Endothelial cell of umbilical vein (primary cell): Measurements from ENCODE around the gene PITPNB. TPM values are rescaled to one million over a fixed set of nuclear protein-coding genes. Genes with fewer than 3 reads are reported as not detected.

ENCODE experiments used
- BruUV-seq: library from RNA; stranded (reverse); fragments of 400-500 nt; replicated peaks from 2 replicates; lab custom pipeline; 2021; lab: Mats Ljungman, UMichigan
- CTCF ChIA-PET: fragments of 300-600, 350-600 bp; sonication (Branson Sonifier 250); formaldehyde crosslinking; loops from one replicate; lab custom pipeline; 2021; ENCODE audit warnings: antibody characterized with exemption, inconsistent platforms; lab: Charles Lee
- POLR2A ChIA-PET: fragments of 300-600, 350-600 bp; sonication (Branson Sonifier 250); formaldehyde crosslinking; loops from one replicate; lab custom pipeline; 2021; ENCODE audit warnings: antibody characterized with exemption, inconsistent platforms; lab: Charles Lee
- DNase-seq: peaks from one replicate; pipeline ENCODE4 v3.0.0-alpha.2; 2011; ENCODE audit warnings: low read depth, low spot score
- FAIRE-seq: peaks from 2 replicates; lab custom pipeline; 2011; peaks lifted over from hg19 to GRCh38; lab: Jason Lieb, UNC
- H2AFZ ChIP-seq: 2 replicates; pipeline ENCODE4 v1.6.0; 2012; ENCODE audit warnings: low read depth, low read length, control low read depth, inconsistent platforms
- H3K27ac ChIP-seq: 2 replicates; pipeline ENCODE4 v1.5.1; 2011; ENCODE audit warnings: low read depth, mild to moderate bottlenecking, control low read depth, low read length, moderate library complexity; ENCODE audit not compliant: insufficient read depth
- H3K27me3 ChIP-seq, 2 experiments: 2 replicates each; pipeline versions ENCODE4 v1.6.0 to v1.6.1; 2011; ENCODE audit warnings: low read length in 2 of 2, mixed read lengths in 1 of 2; ENCODE audit not compliant: control insufficient read depth in 2 of 2, insufficient read depth in 2 of 2
- H3K36me3 ChIP-seq, 2 experiments: 2 replicates in 1 of 2; 3 replicates in 1 of 2; pipeline ENCODE4 v1.5.1; 2011; ENCODE audit warnings: low read length in 2 of 2, mild to moderate bottlenecking in 1 of 2, moderate library complexity in 1 of 2; ENCODE audit not compliant: control insufficient read depth in 2 of 2, insufficient read depth in 2 of 2; ENCODE audit errors: extremely low read depth in 1 of 2
- H3K4me1 ChIP-seq: 3 replicates; pipeline ENCODE4 v1.5.1; 2011; ENCODE audit warnings: mild to moderate bottlenecking, low read length; ENCODE audit not compliant: control insufficient read depth, insufficient read depth; ENCODE audit errors: extremely low read depth
- H3K4me2 ChIP-seq: 2 replicates; pipeline ENCODE4 v1.6.1; 2011; ENCODE audit warnings: low read length, control low read depth, mixed read lengths; ENCODE audit not compliant: insufficient read depth
- H3K4me3 ChIP-seq, 3 experiments: fragments of 200-600 bp in 1 of 3; sonication (generic), shearing (Covaris generic) in 1 of 3; replicated peaks in 1 of 3; 2 replicates each; pipeline ENCODE4 v1.5.1; 2011 to 2016; ENCODE audit warnings: control low read depth in 3 of 3, low read length in 3 of 3, mild to moderate bottlenecking in 2 of 3, inconsistent platforms in 1 of 3, low read depth in 1 of 3, moderate library complexity in 1 of 3; ENCODE audit not compliant: insufficient read depth in 1 of 3
- H3K79me2 ChIP-seq: 2 replicates; pipeline ENCODE4 v1.6.0; 2012; ENCODE audit warnings: low read length, inconsistent platforms; ENCODE audit not compliant: control insufficient read depth, insufficient read depth
- H3K9ac ChIP-seq: replicated peaks from 2 replicates; pipeline ENCODE3; 2011; ENCODE audit warnings: low read length, control low read depth; ENCODE audit not compliant: insufficient read depth; ENCODE audit errors: extremely low read depth
- H3K9me1 ChIP-seq: replicated peaks from 3 replicates; pipeline ENCODE4 v1.6.0; 2011; ENCODE audit warnings: mild to moderate bottlenecking, low read length; ENCODE audit not compliant: control insufficient read depth, insufficient read depth; ENCODE audit errors: extremely low read depth
- H3K9me3 ChIP-seq: replicated peaks from 2 replicates; pipeline ENCODE4 v1.5.1; 2012; ENCODE audit warnings: low read length, inconsistent platforms; ENCODE audit not compliant: control insufficient read depth, insufficient read depth
- H4K20me1 ChIP-seq: replicated peaks from 2 replicates; pipeline ENCODE3; 2011; ENCODE audit warnings: mild to moderate bottlenecking, low read length; ENCODE audit not compliant: control insufficient read depth, insufficient read depth; ENCODE audit errors: extremely low read depth
- CTCF ChIP-seq, 2 donors: IDR thresholded peaks; 1 replicate in 1 of 2; 2 replicates in 1 of 2; pipeline ENCODE4 v1.5.1; 2011; ENCODE audit warnings: low read length in 2 of 2, mild to moderate bottlenecking in 2 of 2, moderate library complexity in 2 of 2, control low read depth in 1 of 2, inconsistent platforms in 1 of 2, low read depth in 1 of 2; ENCODE audit not compliant: insufficient read depth in 1 of 2; ENCODE audit errors: extremely low read depth in 1 of 2
- EZH2 ChIP-seq: IDR thresholded peaks from 2 replicates; pipeline ENCODE4 v1.6.1; 2012; ENCODE audit warnings: borderline replicate concordance, low read depth, mild to moderate bottlenecking, moderate library complexity, low read length, inconsistent platforms; ENCODE audit not compliant: severe bottlenecking
- FOS ChIP-seq: IDR thresholded peaks from 2 replicates; pipeline ENCODE4 v1.6.1; 2011; ENCODE audit warnings: mild to moderate bottlenecking, low read length, moderate library complexity, borderline replicate concordance; ENCODE audit not compliant: insufficient read depth
- GATA2 ChIP-seq: IDR thresholded peaks from 2 replicates; pipeline ENCODE4 v1.7.0; 2011; ENCODE audit warnings: low read depth, mild to moderate bottlenecking, moderate library complexity, mixed read lengths, low read length; ENCODE audit not compliant: insufficient read length, insufficient read depth
- JUN ChIP-seq: IDR thresholded peaks from 2 replicates; pipeline ENCODE4 v1.6.1; 2011; ENCODE audit warnings: borderline replicate concordance, low read depth; ENCODE audit not compliant: insufficient read length, insufficient read depth
- MAX ChIP-seq: IDR thresholded peaks from 2 replicates; pipeline ENCODE4 v1.6.1; 2011; ENCODE audit not compliant: insufficient read depth, insufficient read length
- MYC ChIP-seq: IDR thresholded peaks from one replicate; pipeline ENCODE4 v1.6.1; 2011; ENCODE audit warnings: mild to moderate bottlenecking, low read depth, low read length
- POLR2A ChIP-seq: IDR thresholded peaks from 2 replicates; pipeline ENCODE4 v1.6.1; 2012; ENCODE audit warnings: low read depth, mild to moderate bottlenecking, control low read depth, low read length
- POLR2AphosphoS5 ChIP-seq: IDR thresholded peaks from 2 replicates; pipeline ENCODE4 v1.6.1; 2012; ENCODE audit warnings: low read depth, mild to moderate bottlenecking, control low read depth, low read length, moderate library complexity; ENCODE audit not compliant: insufficient read depth
- dilution Hi-C: fragments of 300-500 bp; cut with MboI; formaldehyde crosslinking; loops from one replicate; pipeline ENCODE4 v1.15.0; 2019; ENCODE audit warnings: low sequenced_read_pairs; ENCODE audit not compliant: extremely low pct_ligation_motif_present
- intact Hi-C: fragments of 100-400 bp; cut with micrococcal nuclease; formaldehyde crosslinking; loops from one replicate; pipeline ENCODE4 v1.10.0; 2022
- polyA plus RNA-seq, 4 experiments: library from polyadenylated mRNA; depleted of rRNA in 3 of 4; stranded (reverse) in 3 of 4; unstranded in 1 of 4; fragments of >200 nt; gene quantifications; 2 replicates each; pipeline versions ENCODE4 v1.2.1 to v1.2.3, GENCODE V29; 2011 to 2012; ENCODE audit warnings: missing spikeins in 1 of 4
- total RNA-seq: library from RNA; stranded (reverse); gene quantifications from 2 replicates; pipeline ENCODE4 v1.2.3, GENCODE V29; 2021

The PITPNB gene
- total and polyA plus RNA-seq, 2 donors (not counting 3 experiments of a cell fraction or from before 2014, with no cell fraction given), result 29.7 to 108 TPM

- no peak overlapping the region for H2AFZ ChIP-seq
- ChIA-PET POLR2A (no interaction called here), CTCF (interaction anchor here (2.0 kb wide), 1 partner anchor 13 kb away, joined by 4 read pairs; no protein-coding TSS in a partner anchor)
- H3K4me2 ChIP-seq, result no peak overlapping the region
- no peak for TF ChIP-seq FOS
- no peaks in the 10 kb centered on the region for H3K9me3 ChIP-seq
- FAIRE-seq, result no peak
- H3K9me1 ChIP-seq, result no peaks in the 10 kb centered on the region
- no peak overlapping the region for H3K4me3 ChIP-seq
- dilution Hi-C loops, result no loop called here
- no peaks in the 10 kb centered on the region for H3K27me3 ChIP-seq
- BruUV-seq, result no TSS peak
- no peak overlapping the region for H3K9ac ChIP-seq
- no peak for DNase-seq
- intact Hi-C loops, result no loop called here
- H3K79me2 ChIP-seq, result peaks cover 54% of the 10 kb centered on the region
- peaks cover 3% of the 10 kb centered on the region for H4K20me1 ChIP-seq
- H3K27ac ChIP-seq, result no peak overlapping the region
- peaks cover 20% of the 10 kb centered on the region for H3K4me1 ChIP-seq
- H3K36me3 ChIP-seq, result peaks cover 28 to 34% of the 10 kb centered on the region in 2 experiments
Measured at GRCh38 chr22:27892811-27893210, 26.2 kb downstream of the PITPNB start.

GRCh38 chr22:27892064-27892463 lies 27.0 kb downstream of the PITPNB start:
- H3K4me2 ChIP-seq, result no peak overlapping the region
- no TSS peak for BruUV-seq
- no peak overlapping the region for H3K4me3 ChIP-seq
- H3K9ac ChIP-seq, result no peak overlapping the region
- CTCF ChIA-PET, result interaction anchor here (0.9 to 2.0 kb wide), 3 partner anchors 12 to 117 kb away, joined by 3 to 4 read pairs (median 3); no protein-coding TSS in a partner anchor
- intact Hi-C loops (no loop called here), dilution Hi-C loops (no loop called here)
- H3K27me3 ChIP-seq, result no peaks in the 10 kb centered on the region
- peaks cover 26% of the 10 kb centered on the region for H3K4me1 ChIP-seq
- POLR2A ChIA-PET, result no interaction called here
- no peak for FAIRE-seq
- no peak for DNase-seq
- H3K9me3 ChIP-seq, result no peaks in the 10 kb centered on the region
- no peak overlapping the region for H2AFZ ChIP-seq
- H4K20me1 ChIP-seq, result no peaks in the 10 kb centered on the region
- peaks cover 26 to 33% of the 10 kb centered on the region in 2 experiments for H3K36me3 ChIP-seq
- H3K27ac ChIP-seq, result no peak overlapping the region
- TF ChIP-seq MYC, result no peak
- no peak for TF ChIP-seq EZH2
- no peak for TF ChIP-seq GATA2
- TF ChIP-seq FOS, result no peak
- TF ChIP-seq POLR2AphosphoS5, result no peak
- TF ChIP-seq MAX, result no peak
- no peak for TF ChIP-seq POLR2A
- TF ChIP-seq CTCF (IDR thresholded peaks at IDR 0.05; ENCODE audit: extremely low read depth in 1 of 2, insufficient read depth in 1 of 2, low read depth in 1 of 2, low read length in 2 of 2), result no peak
- TF ChIP-seq JUN, result no peak
- H3K9me1 ChIP-seq, result no peaks in the 10 kb centered on the region
- peaks cover 49% of the 10 kb centered on the region for H3K79me2 ChIP-seq
